Measurements from ENCODE around the gene PTPRG.
A peak's percentile ranks its signal among the peaks of the same experiment; 100 is the strongest.

The PTPRG gene

DNA sequence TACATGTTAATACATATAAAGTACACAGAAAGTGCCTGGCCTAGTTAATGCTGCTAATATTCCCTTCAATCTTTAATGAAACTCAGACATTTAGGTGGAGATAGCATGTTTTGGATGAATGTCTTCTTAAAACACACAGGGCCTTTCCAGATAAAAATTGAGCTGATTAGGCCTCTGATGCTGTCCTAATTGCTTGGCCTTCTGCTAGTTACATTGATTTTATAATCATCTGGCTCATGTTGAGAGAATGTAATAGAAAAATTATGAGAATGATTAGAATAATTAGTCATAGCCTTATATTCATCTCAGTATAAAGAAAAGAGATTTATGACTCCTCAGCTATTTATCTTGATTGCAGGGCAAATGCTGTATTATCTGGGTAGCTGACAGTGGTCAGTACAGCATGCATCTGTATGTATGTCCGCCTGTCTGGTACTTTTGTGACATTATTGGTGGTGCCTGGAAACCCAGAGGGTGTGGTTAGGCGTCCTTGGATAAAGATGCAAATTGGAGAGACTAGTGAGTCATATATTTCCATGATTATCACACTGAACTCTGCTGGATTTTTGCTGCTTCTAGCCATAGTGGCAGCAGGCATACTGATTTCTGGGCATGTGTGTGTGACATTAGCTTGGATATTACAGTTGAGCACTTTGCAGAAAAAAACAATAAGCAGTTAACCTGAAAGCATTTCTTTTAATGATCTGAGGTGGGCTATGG, 691.2 kb downstream of the PTPRG start:
- H3K27ac ChIP-seq, result no peak overlapping the region
- TF ChIP-seq, protein P1, sequence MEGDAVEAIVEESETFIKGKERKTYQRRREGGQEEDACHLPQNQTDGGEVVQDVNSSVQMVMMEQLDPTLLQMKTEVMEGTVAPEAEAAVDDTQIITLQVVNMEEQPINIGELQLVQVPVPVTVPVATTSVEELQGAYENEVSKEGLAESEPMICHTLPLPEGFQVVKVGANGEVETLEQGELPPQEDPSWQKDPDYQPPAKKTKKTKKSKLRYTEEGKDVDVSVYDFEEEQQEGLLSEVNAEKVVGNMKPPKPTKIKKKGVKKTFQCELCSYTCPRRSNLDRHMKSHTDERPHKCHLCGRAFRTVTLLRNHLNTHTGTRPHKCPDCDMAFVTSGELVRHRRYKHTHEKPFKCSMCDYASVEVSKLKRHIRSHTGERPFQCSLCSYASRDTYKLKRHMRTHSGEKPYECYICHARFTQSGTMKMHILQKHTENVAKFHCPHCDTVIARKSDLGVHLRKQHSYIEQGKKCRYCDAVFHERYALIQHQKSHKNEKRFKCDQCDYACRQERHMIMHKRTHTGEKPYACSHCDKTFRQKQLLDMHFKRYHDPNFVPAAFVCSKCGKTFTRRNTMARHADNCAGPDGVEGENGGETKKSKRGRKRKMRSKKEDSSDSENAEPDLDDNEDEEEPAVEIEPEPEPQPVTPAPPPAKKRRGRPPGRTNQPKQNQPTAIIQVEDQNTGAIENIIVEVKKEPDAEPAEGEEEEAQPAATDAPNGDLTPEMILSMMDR (conservative IDR thresholded peaks at IDR 0.05; ENCODE audit: low read depth), result no peak
- CTCF ChIA-PET, result no interaction called here
- DNase-seq (ENCODE audit: low spot score), result no peak
- POLR2A ChIA-PET (ENCODE audit: low non-redundant PET), result no interaction called here

DNA sequence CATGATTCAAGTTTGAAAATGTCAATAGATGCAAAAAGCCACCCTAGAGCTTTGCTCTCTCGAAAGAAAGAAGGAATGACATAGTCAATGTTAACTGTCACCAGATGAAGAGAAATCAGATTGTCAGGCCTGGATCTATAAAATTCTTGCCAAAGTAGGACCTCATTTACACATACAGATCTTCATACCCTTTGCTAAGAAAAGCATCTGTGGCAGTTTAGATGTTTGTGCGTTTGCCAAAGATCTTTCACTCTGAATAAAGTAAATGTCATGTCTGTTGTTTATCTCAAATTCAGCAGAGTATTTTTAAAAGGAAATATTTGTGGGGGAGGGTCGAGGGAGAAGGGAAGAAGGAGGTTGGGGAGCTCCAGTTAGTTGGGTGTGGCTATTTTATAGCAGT, 692.6 kb downstream of the PTPRG start:
- CTCF ChIA-PET, result no interaction called here
- TF ChIP-seq, protein P1 (conservative IDR thresholded peaks at IDR 0.05; ENCODE audit: low read depth), result no peak
- POLR2A ChIA-PET (ENCODE audit: low non-redundant PET), result no interaction called here
- H3K27ac ChIP-seq, result no peak overlapping the region
- DNase-seq (ENCODE audit: low spot score), result no peak

DNA sequence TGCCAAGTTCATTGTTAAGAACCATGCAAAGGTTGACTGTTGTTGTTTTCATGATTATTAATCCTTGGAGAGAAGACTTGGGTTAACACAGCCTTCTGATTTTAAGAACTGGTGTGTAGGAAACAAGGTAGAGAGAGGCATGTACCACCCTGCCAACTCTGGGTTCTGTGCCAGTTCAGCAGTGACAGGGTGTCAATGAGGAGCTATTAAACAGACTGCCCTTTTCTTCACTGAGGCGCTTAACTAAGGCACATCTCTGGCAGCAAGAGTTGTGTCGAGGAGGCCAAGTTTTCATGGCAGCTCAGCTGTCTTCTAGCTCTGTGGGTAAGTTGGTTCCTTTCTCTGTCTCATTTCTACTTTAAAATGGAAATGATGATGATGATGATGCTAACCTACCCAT, 694.4 kb downstream of the PTPRG start:
- DNase-seq (ENCODE audit: low spot score), result no peak
- CTCF ChIA-PET, result no interaction called here
- TF ChIP-seq, protein P1 (conservative IDR thresholded peaks at IDR 0.05; ENCODE audit: low read depth), result no peak
- H3K27ac ChIP-seq, result no peak overlapping the region
- POLR2A ChIA-PET (ENCODE audit: low non-redundant PET), result no interaction called here

DNA sequence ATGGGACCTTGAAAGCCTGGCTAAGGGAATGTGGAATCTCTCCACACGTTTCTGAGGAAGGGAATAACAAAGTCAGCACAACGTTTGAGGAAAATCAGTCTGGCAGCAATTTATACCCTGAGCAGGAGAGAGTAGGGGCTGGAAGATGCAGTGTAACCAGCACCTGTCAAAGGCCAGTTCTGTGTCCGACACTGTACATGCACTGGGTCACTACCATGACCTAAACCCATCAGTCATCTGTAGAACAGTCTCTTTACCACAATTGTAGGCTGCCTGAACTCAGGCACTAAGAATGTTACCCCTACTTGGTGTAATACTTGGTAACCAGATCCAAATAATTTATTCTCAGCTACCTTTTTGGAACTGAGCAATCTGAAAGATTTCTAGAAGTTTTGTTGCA, 698.6 kb downstream of the PTPRG start:
- ChIA-PET POLR2A (ENCODE audit: low non-redundant PET) (no interaction called here), CTCF (no interaction called here)
- no peak for DNase-seq (ENCODE audit: low spot score)
- H3K27ac ChIP-seq, result no peak overlapping the region
- TF ChIP-seq, protein P1 (conservative IDR thresholded peaks at IDR 0.05; ENCODE audit: low read depth), result no peak

DNA sequence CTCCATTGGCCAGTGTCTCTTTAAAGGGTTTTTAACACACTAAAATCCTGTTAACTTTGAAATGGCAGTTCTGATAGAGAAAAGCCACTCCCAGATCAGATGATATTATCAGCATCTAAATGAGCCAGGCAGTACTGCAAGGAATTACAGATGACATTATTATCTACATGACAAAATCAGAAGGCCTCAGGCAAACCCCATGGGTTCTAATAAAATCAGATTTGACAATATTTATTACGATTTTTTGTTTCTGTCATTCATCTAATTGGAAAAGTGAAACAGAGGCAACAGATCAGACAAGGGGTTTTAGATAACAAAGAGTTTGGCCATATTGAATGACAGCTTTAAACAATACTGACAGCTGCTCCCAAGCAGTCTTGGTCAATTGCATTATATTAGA, 699.3 kb downstream of the PTPRG start:
- ChIA-PET CTCF (no interaction called here), POLR2A (ENCODE audit: low non-redundant PET) (no interaction called here)
- no peak for DNase-seq (ENCODE audit: low spot score)
- H3K27ac ChIP-seq, result no peak overlapping the region
- TF ChIP-seq, protein P1 (conservative IDR thresholded peaks at IDR 0.05; ENCODE audit: low read depth), result no peak

DNA sequence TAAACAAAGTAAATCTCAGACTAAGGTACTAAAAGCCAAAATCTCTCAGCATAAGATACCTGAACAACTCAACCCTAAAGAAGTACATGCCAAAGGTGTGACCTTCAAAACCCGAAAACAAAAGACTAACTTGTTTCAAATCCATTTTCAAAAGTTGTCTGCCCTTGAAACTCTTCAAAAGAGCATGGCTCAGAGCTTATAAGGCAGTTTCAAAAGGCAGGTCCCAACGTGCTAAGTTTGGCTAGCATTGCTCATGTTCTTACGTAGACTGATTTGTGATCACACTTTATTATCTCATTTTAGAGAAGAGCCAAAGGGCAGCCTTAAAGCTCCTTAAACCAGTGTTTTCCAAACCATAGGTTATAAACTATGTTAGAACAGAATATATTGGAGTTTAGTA, 699.8 kb downstream of the PTPRG start:
- DNase-seq (ENCODE audit: low spot score), result peak; percentile 42
- POLR2A ChIA-PET (ENCODE audit: low non-redundant PET), result no interaction called here
- TF ChIP-seq, protein P1 (conservative IDR thresholded peaks at IDR 0.05; ENCODE audit: low read depth), result no peak
- H3K27ac ChIP-seq, result no peak overlapping the region
- CTCF ChIA-PET, result no interaction called here

Measured in RWPE1 (cell line).